Measurements from ENCODE around the gene IRAG1.

GRCh38 chr11:10719616-10720015, 26.1 kb upstream of the IRAG1 start:
- TF ChIP-seq EZH2phosphoT487 (conservative IDR thresholded peaks at IDR 0.05; ENCODE audit: low read length) (no peak), CTCF (IDR thresholded peaks at IDR 0.05; ENCODE audit: insufficient read depth, low read length, poor library complexity, severe bottlenecking) (no peak)
